OCI-LY3 (cell line): ENCODE results near the gene FRMD3.

Source experiments
- H2AFZ ChIP-seq: fragments of 200-600, 300-600 bp; shearing (Covaris generic); 2 replicates; pipeline ENCODE4 v1.6.0; 2014; ENCODE audit warnings: antibody characterized with exemption, low read depth, low read length
- H3K27ac ChIP-seq: fragments of 200-600, 300-600 bp; sonication (generic); 2 replicates; pipeline ENCODE4 v1.5.1; 2014; ENCODE audit warnings: mild to moderate bottlenecking, low read length, moderate library complexity, mixed read lengths
- H3K27me3 ChIP-seq: fragments of 200-600, 300-600 bp; sonication (generic); 2 replicates; pipeline ENCODE4 v1.6.1; 2014; ENCODE audit warnings: low read depth, low read length, mixed read lengths
- H3K36me3 ChIP-seq: fragments of 200-600, 300-600 bp; sonication (generic); replicated peaks from 2 replicates; pipeline ENCODE3; 2014; ENCODE audit warnings: low read depth, low read length, mixed read lengths
- H3K4me1 ChIP-seq: fragments of 300-600, 200-600 bp; sonication (generic); 2 replicates; pipeline ENCODE4 v1.6.1; 2014; ENCODE audit warnings: low read length, mixed read lengths
- H3K4me2 ChIP-seq: fragments of 200-600, 300-600 bp; sonication (generic); 2 replicates; pipeline ENCODE4 v1.6.1; 2014; ENCODE audit warnings: low read length, mixed read lengths
- H3K4me3 ChIP-seq: fragments of 300-600, 200-600 bp; sonication (generic); 2 replicates; pipeline ENCODE4 v1.5.1; 2014; ENCODE audit warnings: antibody characterized with exemption, mild to moderate bottlenecking, low read length, moderate library complexity
- H3K79me2 ChIP-seq: fragments of 300-600, 200-600 bp; shearing (Covaris generic); 2 replicates; pipeline ENCODE4 v1.6.1; 2014; ENCODE audit warnings: mild to moderate bottlenecking, low read length, mixed read lengths
- H3K9ac ChIP-seq: fragments of 300-600, 200-600 bp; shearing (Covaris generic); 2 replicates; pipeline ENCODE4 v1.6.0; 2014; ENCODE audit warnings: mild to moderate bottlenecking, low read length, moderate library complexity
- H3K9me3 ChIP-seq: fragments of 200-600, 300-600 bp; shearing (Covaris generic); 2 replicates; pipeline ENCODE4 v1.6.1; 2014; ENCODE audit warnings: low read length, mixed read lengths; ENCODE audit not compliant: insufficient read depth
- H4K20me1 ChIP-seq: fragments of 200-600, 300-600 bp; sonication (generic); 2 replicates; pipeline ENCODE4 v1.6.1; 2016; ENCODE audit warnings: low read length, mixed read lengths; ENCODE audit not compliant: insufficient read depth
- CTCF ChIP-seq: fragments of 200-600, 300-600 bp; sonication (generic); IDR thresholded peaks from 2 replicates; pipeline ENCODE4 v1.5.1; 2014; ENCODE audit warnings: antibody characterized with exemption, low read length, low read depth
- EZH2phosphoT487 ChIP-seq: fragments of 200-600 bp; shearing (Covaris generic); IDR thresholded peaks from 2 replicates; pipeline ENCODE4 v1.6.1; 2018; ENCODE audit warnings: antibody characterized with exemption, mixed run types, low read depth

Gene FRMD3

GRCh38 chr9:83239747-83240146 is 298.5 kb downstream of the FRMD3 start:
- no peak for TF ChIP-seq EZH2phosphoT487
- no peak for TF ChIP-seq CTCF
- no peak overlapping the region for H3K4me2 ChIP-seq
- no peak overlapping the region for H3K9ac ChIP-seq

GRCh38 chr9:83238871-83239640 is 299.1 kb downstream of the FRMD3 start:
- Histone ChIP-seq H4K20me1 (no peaks in the 10 kb centered on the region), H3K27me3 (no peaks in the 10 kb centered on the region), H3K9ac (no peak overlapping the region), H3K4me2 (no peak overlapping the region), H2AFZ (no peak overlapping the region), H3K27ac (no peak overlapping the region), H3K79me2 (no peaks in the 10 kb centered on the region), H3K36me3 (peaks cover 4% of the 10 kb centered on the region), H3K4me3 (no peak overlapping the region), H3K9me3 (no peaks in the 10 kb centered on the region), H3K4me1 (no peaks in the 10 kb centered on the region)
- TF ChIP-seq CTCF = no peak
- TF ChIP-seq EZH2phosphoT487 = no peak

More at GRCh38 chr9:83239747-83240146, 298.5 kb downstream of the FRMD3 start:
- Histone ChIP-seq H3K27ac (no peak overlapping the region), H3K4me3 (no peak overlapping the region), H3K9me3 (no peaks in the 10 kb centered on the region), H2AFZ (no peak overlapping the region), H3K36me3 (peaks cover 4% of the 10 kb centered on the region), H3K4me1 (no peaks in the 10 kb centered on the region), H3K27me3 (no peaks in the 10 kb centered on the region), H4K20me1 (no peaks in the 10 kb centered on the region), H3K79me2 (no peaks in the 10 kb centered on the region)

- H2AFZ ChIP-seq = no peak overlapping the region
- TF ChIP-seq EZH2phosphoT487 = no peak
- no peak for TF ChIP-seq CTCF
- no peak overlapping the region for H3K4me2 ChIP-seq
- no peaks in the 10 kb centered on the region for H3K9me3 ChIP-seq
- no peaks in the 10 kb centered on the region for H4K20me1 ChIP-seq
- H3K4me3 ChIP-seq = no peak overlapping the region
- no peak overlapping the region for H3K27ac ChIP-seq
- no peaks in the 10 kb centered on the region for H3K27me3 ChIP-seq
- no peaks in the 10 kb centered on the region for H3K36me3 ChIP-seq
- no peaks in the 10 kb centered on the region for H3K79me2 ChIP-seq
- no peak overlapping the region for H3K9ac ChIP-seq
- 0 out of 2 replicates have a peak, but pooled peaks cover 2% of the 10 kb centered on the region for H3K4me1 ChIP-seq
These were observed 302.0 kb downstream of the FRMD3 start for GRCh38 chr9:83236029-83236696.

GRCh38 chr9:83235526-83235925 is 302.7 kb downstream of the FRMD3 start:
- H3K4me3 ChIP-seq = no peak overlapping the region
- H4K20me1 ChIP-seq = no peaks in the 10 kb centered on the region
- no peaks in the 10 kb centered on the region for H3K36me3 ChIP-seq
- H3K27me3 ChIP-seq = no peaks in the 10 kb centered on the region
- H3K9ac ChIP-seq = no peak overlapping the region
- H3K9me3 ChIP-seq = no peaks in the 10 kb centered on the region
- 0 out of 2 replicates have a peak, but pooled peaks cover 2% of the 10 kb centered on the region for H3K4me1 ChIP-seq
- no peak for TF ChIP-seq EZH2phosphoT487
- no peak for TF ChIP-seq CTCF
- no peak overlapping the region for H2AFZ ChIP-seq
- no peaks in the 10 kb centered on the region for H3K79me2 ChIP-seq
- H3K4me2 ChIP-seq = no peak overlapping the region
- H3K27ac ChIP-seq = no peak overlapping the region
